Erythroblast (primary cell): ENCODE measurements around the gene CGB2.

Experiments used
- DNase-seq, 2 experiments: peaks; one replicate each; lab custom pipeline; 2025; lab: John Stamatoyannopoulos, UW
- GATA1 ChIP-seq: IDR thresholded peaks from 2 replicates; pipeline ENCODE4 v1.6.1; 2011; ENCODE audit warnings: low read depth, mild to moderate bottlenecking, control low read depth, low read length, moderate library complexity
- POLR2A ChIP-seq: IDR thresholded peaks from 2 replicates; pipeline ENCODE4 v1.6.1; 2011; ENCODE audit warnings: mild to moderate bottlenecking, low read length

CGB2 gene

DNA sequence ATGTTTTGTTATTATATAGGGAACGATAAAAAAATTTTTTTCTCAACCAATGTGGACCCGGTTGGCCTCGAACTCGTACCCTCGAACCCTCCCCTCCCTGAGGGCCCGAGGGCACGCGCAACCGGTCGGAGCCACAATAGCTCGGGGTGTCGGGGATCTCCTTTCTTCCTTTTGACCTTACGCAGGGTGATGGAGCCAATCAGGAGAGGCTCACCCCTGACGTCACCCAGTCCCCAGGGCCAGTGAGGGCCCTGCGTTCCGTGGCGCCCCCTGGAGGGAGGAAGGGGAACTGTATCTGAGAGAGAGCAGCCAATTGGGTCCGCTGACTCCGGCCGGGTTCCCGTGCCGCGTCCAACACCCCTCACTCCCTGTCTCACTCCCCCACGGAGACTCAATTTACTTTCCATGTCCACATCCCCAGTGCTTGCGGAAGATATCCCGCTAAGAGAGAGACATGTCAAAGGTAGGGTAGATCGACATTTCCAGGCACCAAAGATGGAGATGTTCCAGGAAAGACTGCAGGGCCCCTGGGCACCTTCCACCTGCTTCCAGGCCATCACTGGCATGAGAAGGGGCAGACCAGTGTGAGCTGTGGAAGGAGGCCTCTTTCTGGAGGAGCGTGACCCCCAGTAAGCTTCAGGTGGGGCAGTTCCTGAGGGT is at the start of gene CGB2:
Gene CGB2 (plus strand): TSS at position 249 of the 660 bp plus-strand sequence. CDS start 206 bp downstream, at position 455.
- DNase-seq = peak; percentile 80 to 82

DNA sequence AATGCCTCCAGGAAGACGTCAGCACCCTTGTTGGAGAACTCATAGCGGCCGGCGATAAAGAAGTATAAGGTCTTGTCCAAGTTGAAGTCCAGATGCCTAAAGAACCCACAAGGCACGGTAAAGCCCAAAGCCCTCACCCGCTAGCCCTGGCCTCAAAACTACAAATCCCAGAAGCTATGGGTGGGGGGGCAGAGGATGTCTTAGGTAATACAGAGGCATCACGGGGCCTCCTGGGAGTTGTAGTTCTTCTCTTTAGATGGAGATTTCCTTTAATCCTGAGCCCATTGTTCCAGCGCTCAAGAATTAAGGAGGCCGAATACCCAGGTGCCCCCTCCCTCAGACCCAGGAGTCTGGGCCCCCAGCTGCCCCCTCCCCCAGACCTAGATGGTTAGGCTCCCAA is 49.4 kb upstream of the CGB2 start:
- TF ChIP-seq GATA1 (no peak), POLR2A (no peak)

DNA sequence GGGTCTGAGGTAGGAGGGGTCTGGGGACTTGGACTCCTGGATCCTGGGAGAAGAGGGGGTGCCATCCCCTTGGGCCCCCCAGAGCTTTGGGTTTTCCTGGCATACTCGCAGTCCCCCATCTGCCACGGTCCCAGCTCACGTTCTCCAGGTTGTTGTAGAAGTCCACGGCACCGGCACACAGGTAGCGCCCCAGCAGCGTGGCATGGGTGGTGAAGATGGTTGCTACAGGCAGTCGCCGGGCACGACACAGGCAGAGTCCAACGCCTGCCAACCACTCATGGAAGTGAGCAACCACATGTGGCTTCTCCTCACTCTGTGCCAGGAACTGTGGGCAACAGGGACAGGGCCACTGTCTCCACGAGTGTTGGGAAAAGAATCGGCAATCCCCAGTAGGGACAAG is 46.0 kb upstream of the CGB2 start:
- TF ChIP-seq POLR2A = no peak
- TF ChIP-seq GATA1 = no peak
- no peak for DNase-seq

More for the DNA sequence above, 49.4 kb upstream of the CGB2 start:
- no peak for DNase-seq

- no peak for TF ChIP-seq GATA1
- TF ChIP-seq POLR2A = no peak
- DNase-seq = no peak
Measured at GRCh38 chr19:48986211-48986610, 45.5 kb upstream of the CGB2 start.

- no peak for DNase-seq
- TF ChIP-seq POLR2A (no peak), GATA1 (no peak)
Measured at GRCh38 chr19:48987323-48987722, 44.4 kb upstream of the CGB2 start.

DNA sequence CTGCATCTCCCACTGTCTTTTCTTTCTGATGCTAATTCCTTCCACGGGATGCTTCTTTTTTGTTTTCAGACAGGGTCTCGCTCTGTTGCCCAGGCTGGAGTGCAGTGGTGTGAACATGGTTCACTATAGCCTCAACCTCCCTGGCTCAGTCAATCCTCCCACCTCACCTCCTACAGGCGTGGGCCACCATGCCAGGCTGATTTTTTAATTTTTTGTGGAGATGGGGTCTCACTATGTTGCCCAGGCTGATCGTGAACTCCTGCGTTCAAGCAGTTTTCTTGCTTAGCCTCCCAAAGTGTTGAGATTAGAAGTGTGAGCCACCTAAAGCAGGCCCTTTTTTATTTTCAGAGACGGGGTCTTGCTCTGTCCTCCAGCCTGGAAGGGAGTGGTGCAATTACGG is 43.4 kb upstream of the CGB2 start:
- DNase-seq = no peak
- no peak for TF ChIP-seq GATA1
- TF ChIP-seq POLR2A = no peak

- TF ChIP-seq POLR2A (no peak), GATA1 (no peak)
- no peak for DNase-seq
Measured at GRCh38 chr19:48988860-48989259, 42.8 kb upstream of the CGB2 start.

DNA sequence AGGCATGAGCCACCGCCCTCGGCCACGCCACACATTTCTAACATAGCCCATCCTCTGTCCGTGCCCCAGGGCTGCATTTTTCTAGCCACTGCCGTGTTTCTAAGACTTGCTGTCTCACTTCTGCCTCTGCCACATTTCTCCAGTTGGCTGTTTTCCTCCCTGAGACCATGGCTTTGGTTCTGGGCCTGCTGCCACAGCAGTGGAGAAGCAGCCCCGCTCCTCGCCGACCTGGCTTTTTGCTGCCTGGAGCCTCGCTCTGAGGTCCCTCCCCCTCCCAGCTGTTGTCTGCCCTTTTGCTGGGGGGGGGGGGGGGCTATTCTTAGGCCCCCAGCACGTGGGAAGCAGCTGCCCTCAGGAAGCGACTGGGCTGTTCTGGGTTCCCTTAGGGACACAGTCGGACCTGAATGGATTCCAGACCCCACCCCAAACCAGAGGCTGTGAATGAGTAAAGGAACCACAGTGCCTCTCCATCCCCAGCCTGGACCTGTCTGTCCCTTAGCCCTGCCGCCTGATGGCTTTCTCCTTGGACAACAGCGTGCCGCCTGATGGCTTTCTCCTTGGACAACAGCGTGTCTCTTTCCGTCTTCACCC is 41.9 kb upstream of the CGB2 start:
- no peak for TF ChIP-seq POLR2A
- no peak for TF ChIP-seq GATA1
- DNase-seq = no peak

GRCh38 chr19:48990400-48990799 is 41.3 kb upstream of the CGB2 start:
- TF ChIP-seq GATA1 = no peak
- TF ChIP-seq POLR2A = no peak
- no peak for DNase-seq

DNA sequence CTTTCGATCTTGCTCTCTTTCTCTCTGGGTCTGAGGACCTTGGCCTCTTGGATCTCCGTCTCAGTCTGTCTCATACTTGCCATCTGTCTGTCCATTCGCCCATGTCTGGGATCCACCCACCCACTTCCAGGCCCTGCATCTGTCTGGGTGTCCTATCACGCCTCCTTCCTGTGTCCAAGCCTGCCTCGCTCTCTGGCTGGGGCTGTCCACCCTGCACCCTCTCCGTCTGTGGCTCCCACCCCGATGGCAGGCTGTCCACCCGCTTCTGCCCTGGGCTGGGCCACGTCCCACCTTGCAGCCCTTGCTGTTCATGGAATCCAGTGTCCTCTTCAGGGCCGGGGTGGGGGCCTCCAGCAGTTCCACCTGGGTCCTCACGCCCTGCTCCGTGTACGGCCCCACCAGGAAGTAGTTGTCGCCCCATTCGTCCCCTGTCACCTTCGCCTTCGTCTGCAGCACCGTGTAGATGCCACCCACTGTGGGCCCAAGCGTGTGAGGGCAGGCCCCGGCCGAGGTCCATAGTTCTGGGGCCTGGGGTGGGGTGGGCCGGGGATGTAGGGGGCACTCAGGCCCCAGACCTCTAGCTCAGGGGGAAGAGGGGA is 40.6 kb upstream of the CGB2 start:
- TF ChIP-seq GATA1 (no peak), POLR2A (no peak)
- DNase-seq = no peak

DNA sequence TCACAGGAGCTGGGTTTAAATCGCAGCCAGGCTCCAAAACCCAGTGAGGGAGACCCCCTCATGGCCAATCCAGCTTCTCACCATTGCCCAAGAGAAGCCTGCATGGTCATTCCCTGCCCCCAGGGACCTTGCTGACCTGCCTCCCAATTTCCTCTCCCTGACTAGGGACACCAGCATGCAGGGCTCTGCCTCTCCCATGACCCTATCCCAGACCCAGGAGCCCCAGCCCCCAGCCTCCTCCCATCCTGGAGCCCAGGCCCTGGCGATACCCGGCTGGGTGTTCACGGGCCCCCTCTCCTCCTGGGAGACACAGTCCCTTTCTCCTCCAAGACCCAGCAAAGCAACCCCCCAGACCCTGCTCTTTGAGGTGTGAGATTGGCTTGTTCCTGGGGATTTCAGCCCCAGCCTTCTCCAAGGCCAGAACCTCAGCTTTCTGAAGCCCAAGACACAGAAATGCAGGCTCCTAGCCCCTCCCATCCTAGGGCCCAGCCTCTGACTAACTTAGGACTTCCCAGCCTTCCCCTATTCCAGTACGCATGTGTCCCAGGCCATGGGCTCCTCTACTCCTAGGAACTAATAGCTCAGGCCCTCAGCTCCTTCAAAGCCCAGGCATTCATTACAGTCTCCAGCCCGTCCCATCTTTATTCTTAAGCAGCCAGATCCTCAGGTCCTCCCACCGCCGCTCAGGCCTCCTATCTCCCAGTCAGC is 39.7 kb upstream of the CGB2 start:
- no peak for TF ChIP-seq GATA1
- no peak for TF ChIP-seq POLR2A
- no peak for DNase-seq

DNA sequence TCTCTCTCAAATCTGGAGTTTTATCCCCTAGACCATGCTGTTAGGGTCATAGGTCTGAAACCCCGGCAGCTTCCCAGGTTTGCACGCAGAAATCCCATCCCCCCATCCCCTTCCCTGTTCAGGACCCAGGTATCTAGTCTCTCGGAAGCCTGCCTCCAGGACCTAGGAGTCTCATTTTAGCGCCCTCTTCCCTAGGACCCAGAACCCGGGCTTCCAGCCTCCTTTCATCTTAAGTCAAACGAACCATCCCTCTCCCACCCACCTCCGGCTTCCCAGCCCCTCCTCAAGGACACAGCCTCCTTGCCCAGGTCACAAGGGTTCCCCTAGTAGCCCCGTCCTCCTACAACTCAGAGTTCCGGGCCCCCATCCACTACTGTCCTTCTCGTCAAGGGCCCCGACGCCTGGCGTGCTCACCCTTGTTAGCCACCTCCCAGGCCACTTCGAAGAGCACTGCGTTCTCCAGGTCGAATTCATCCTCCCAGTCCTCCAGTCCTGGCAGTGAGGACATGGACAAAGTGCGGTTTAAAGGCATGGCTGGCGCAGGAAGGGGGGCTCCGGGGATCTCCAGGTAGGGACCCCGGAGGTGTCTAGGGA is 39.0 kb upstream of the CGB2 start:
- no peak for DNase-seq
- TF ChIP-seq GATA1 = no peak
- no peak for TF ChIP-seq POLR2A

DNA sequence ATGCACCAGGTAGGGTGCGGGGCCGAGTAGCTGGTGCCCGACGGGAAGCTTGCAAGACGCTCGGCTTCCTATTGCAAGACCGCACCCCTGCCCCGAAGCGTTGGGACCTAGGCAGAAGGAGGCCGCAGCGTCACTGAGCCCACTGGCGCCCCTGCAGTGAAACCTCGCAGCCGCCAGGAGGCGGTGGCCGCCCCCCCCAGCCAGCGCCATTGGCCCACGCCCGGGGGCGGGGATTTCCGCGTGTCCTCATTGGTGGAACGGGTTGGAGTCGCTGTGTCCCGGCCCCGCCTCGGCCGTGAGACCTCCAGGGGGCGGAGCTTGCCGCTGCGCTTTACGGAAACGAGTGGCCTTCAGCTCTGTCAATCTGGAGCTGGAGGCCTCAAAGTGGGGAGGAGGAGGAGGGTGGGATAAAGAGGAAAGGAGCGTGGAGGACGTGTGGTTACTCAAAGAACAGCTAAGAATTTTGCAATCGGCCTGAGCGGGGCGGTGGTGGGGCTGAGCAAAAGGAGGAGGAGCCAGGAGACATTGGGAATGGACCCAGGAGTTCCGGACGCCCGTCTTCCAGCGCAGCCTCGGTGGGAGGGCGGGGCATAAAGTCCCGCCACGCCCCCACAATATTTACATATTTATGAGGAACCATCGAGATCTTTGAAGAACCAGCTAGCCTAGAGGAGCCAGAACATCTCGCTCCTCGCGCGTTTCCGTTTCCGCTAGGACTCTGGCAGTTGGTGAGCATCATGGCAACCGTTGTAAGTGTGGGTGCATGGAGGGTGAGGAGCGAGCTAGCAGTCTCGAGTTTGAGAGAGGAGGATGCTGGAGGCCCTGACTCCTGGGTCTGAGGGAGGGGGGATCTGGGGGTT is 38.3 kb upstream of the CGB2 start, which contains the start of the genes GYS1 and RUVBL2:
Gene GYS1 (minus strand): TSS at position 135 of the 860 bp plus-strand sequence. CDS start 197 bp downstream, outside the sequence.
Gene RUVBL2 (plus strand): TSS at position 713 of the 860 bp plus-strand sequence. CDS start 25 bp downstream, at position 738.
- DNase-seq = peak; percentile 100
- TF ChIP-seq POLR2A (peak; percentile 95), GATA1 (no peak)
